HG03095 (cell line): ENCODE results near the gene FBXO3.

Source experiments
- ATAC-seq: cut with Tn5 transposase; IDR thresholded peaks from one replicate; pipeline ENCODE4 v1.9.1; 2021; ENCODE audit warnings: moderate library complexity; ENCODE audit not compliant: unreplicated experiment

Gene FBXO3

GRCh38 chr11:33772870-33773269 is 1.4 kb downstream of the FBXO3 start:
- no peak for ATAC-seq

- no peak for ATAC-seq
These were observed 2.0 kb downstream of the FBXO3 start for GRCh38 chr11:33772300-33772699.

- no peak for ATAC-seq
These were observed 4.1 kb downstream of the FBXO3 start for GRCh38 chr11:33770236-33770635.

- no peak for ATAC-seq
These were observed 4.8 kb downstream of the FBXO3 start for GRCh38 chr11:33769542-33769941.

- no peak for ATAC-seq
These were observed 6.7 kb downstream of the FBXO3 start for GRCh38 chr11:33767624-33768023.

- no peak for ATAC-seq
These were observed 8.2 kb downstream of the FBXO3 start for GRCh38 chr11:33766085-33766484.

GRCh38 chr11:33761471-33761870 is 12.8 kb downstream of the FBXO3 start:
- peak; percentile 88 for ATAC-seq

- peak; percentile 98 for ATAC-seq
These were observed 20.9 kb downstream of the FBXO3 start for GRCh38 chr11:33753304-33753967.

GRCh38 chr11:33751878-33752277 is 22.4 kb downstream of the FBXO3 start:
- ATAC-seq = no peak

- no peak for ATAC-seq
These were observed 26.3 kb downstream of the FBXO3 start for GRCh38 chr11:33747979-33748378.

- ATAC-seq = no peak
These were observed 31.0 kb downstream of the FBXO3 start for GRCh38 chr11:33743291-33743690.

- ATAC-seq = no peak
These were observed 32.0 kb downstream of the FBXO3 start for GRCh38 chr11:33742249-33742851.

- ATAC-seq = no peak
These were observed 32.5 kb downstream of the FBXO3 start for GRCh38 chr11:33741806-33742205.

GRCh38 chr11:33737362-33737821 is 36.9 kb downstream of the FBXO3 start:
- ATAC-seq = no peak

GRCh38 chr11:33736148-33736812 is 38.0 kb downstream of the FBXO3 start, which contains the start of gene CD59:
CD59 (minus strand) TSS chr11:33736423; CDS start chr11:33722445, 13,978 bp downstream.
- ATAC-seq = peak; percentile 59

GRCh38 chr11:33735271-33736147 is 38.8 kb downstream of the FBXO3 start:
- ATAC-seq = peak; percentile 49

GRCh38 chr11:33734441-33735270 is 39.7 kb downstream of the FBXO3 start:
- no peak for ATAC-seq

- ATAC-seq = no peak
These were observed 40.3 kb downstream of the FBXO3 start for GRCh38 chr11:33733980-33734379.

- no peak for ATAC-seq
These were observed 42.4 kb downstream of the FBXO3 start for GRCh38 chr11:33731723-33732531.
